Gastrocnemius medialis (tissue), 4 donors: ENCODE measurements around the gene SYT9.

Experiments
- POLR2A ChIP-seq, 2 donors: fragments of 450-650 bp; IDR thresholded peaks; one replicate each; pipeline ENCODE4 v1.6.1; 2017; ENCODE audit warnings: antibody characterized with exemption in 2 of 2, mild to moderate bottlenecking in 2 of 2, moderate library complexity in 2 of 2
- TF ChIP-seq, protein P1 (sequence below), 5 experiments: fragments of 450-650 bp in 3 of 5; fragments of 200-600 bp in 2 of 5; sonication (generic) in 2 of 5; IDR thresholded peaks in 4 of 5; conservative IDR thresholded peaks in 1 of 5; 1 replicate in 4 of 5; 2 replicates in 1 of 5; pipeline ENCODE4 v1.5.1; 2016 to 2019; ENCODE audit warnings: antibody characterized with exemption in 5 of 5, mild to moderate bottlenecking in 3 of 5, moderate library complexity in 3 of 5

DNA sequence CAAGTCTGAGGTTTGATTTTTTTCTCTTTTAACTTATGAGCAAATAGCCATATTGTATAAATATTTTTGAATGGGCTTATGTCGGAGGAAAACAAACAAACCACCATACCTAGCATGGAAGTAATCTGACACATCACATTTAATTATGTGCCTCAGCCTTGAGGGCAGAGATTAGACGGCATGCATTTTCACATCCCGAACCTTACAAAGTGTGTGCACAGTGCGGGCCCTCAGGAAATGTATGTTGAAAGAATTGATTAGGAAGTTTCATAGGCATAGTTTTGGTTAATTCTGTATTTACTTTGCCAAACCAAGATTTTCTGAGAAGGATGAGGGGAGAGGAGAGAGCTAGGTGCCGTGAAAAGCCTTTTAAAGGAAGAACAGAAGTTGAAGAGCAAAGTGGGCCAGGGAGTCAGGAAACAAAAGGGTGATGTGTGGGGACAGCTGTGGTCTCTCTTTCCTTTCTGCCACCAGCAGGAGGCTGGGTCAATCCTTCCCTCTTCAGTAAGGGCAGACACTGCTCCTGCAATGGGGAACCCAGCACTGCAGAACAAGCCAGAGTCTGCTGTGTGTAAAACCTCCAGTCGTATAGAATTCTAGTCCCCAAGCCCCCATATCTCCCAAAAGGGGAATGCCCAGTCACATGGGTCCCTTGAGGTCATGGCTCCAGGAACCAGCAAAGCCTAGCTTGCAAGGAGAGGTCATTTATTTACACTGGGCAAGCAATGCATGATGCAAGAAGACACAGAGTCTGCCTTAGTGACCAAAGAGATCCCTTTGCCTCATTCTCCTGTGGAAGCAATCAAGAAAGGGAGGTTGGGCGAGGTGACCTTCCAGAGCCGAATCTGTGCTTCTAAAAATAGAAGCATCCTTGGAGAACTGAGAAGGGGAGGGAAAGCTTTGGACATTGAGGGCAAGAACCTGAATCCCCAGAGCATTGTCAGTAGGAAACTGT, 162.5 kb downstream of the SYT9 start:
- no peak for TF ChIP-seq POLR2A (IDR thresholded peaks at IDR 0.05)
- TF ChIP-seq, protein P1, sequence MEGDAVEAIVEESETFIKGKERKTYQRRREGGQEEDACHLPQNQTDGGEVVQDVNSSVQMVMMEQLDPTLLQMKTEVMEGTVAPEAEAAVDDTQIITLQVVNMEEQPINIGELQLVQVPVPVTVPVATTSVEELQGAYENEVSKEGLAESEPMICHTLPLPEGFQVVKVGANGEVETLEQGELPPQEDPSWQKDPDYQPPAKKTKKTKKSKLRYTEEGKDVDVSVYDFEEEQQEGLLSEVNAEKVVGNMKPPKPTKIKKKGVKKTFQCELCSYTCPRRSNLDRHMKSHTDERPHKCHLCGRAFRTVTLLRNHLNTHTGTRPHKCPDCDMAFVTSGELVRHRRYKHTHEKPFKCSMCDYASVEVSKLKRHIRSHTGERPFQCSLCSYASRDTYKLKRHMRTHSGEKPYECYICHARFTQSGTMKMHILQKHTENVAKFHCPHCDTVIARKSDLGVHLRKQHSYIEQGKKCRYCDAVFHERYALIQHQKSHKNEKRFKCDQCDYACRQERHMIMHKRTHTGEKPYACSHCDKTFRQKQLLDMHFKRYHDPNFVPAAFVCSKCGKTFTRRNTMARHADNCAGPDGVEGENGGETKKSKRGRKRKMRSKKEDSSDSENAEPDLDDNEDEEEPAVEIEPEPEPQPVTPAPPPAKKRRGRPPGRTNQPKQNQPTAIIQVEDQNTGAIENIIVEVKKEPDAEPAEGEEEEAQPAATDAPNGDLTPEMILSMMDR (IDR thresholded peaks at IDR 0.05 in 4 of 5, conservative IDR thresholded peaks at IDR 0.05 in 1 of 5): no peak
